ENCODE results near the gene ETNK1.

ETNK1 gene

DNA sequence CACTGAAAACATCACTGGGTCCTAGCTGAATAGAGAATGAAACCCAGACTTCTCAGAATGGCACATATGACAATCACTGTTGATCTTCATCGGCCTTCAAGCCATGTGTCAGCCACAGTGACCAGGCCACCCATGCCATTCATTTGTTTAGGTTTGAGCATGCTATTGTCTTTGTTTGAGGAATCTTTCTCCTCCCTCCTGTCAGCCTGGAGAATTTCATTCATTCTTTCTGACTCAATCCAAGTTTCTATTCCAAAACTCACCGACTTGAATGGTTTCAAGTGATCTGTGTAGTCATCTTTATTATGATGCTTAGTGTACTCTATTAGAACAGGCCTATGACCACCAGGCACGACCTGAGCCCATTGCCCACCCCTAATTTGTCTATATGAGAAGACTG, 106.3 kb downstream of the ETNK1 start:
- no peak for DNase-seq (ENCODE audit: extremely low read depth in 1 of 2, low read depth in 1 of 2)

DNA sequence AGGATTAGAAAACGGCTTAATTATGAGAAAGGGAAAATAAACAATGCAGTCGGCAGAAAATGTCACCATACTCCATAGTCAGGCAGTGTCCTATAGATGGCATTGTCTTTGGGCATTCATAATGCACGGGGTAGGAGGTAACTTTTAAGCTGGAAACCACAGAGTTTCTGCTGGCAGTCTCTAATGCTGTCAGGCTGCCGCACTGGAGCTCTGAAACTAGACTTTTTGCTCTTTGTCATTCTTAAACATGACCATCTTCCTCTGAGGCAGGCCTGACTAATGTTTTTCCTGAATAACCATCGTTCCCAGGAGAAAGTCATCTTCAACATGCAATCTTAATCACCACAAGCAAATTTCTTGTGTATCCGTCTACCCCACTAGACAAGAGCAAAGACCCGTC, 108.8 kb downstream of the ETNK1 start:
- DNase-seq (ENCODE audit: extremely low read depth in 1 of 2, low read depth in 1 of 2): no peak

DNA sequence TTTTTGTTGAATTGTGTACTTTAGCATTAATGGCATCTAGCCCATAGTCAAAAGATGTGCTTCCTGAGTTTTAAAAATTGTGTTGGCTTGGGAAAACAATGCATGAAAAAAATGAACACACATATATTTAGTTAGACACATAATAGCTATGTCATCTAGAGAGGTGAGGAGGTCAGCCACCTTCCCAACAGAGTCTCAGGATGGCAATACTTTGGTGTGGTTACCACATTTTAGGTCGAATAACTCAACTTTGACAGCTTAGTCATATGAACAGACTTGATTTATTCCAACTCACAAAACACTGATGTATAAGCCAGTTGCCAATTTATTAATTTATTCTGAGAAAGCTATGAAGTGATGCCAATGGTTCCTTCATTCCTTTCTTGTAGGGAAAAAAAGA, 114.0 kb downstream of the ETNK1 start:
- DNase-seq (ENCODE audit: extremely low read depth in 1 of 2, low read depth in 1 of 2): no peak

Measured in activated CD8-positive, alpha-beta memory T cell treated with anti-CD3 and anti-CD28 coated beads for 1 hour (primary cell).